Central memory CD4-positive, alpha-beta T cell (primary cell): ENCODE data around the gene DCTN2.

Experiments used
- DNase-seq: peaks from one replicate; pipeline ENCODE4 v3.0.0; 2022

The DCTN2 gene

GRCh38 chr12:57485695-57486094 is 61.3 kb downstream of the DCTN2 start:
- DNase-seq, result no peak

- no peak for DNase-seq
Measured at GRCh38 chr12:57483466-57483865, 63.5 kb downstream of the DCTN2 start.

GRCh38 chr12:57481671-57482070 is 65.3 kb downstream of the DCTN2 start:
- no peak for DNase-seq
